Endodermal cell (in vitro differentiated cells): ENCODE data around the gene IRS1. TPM values are rescaled to one million over a fixed set of nuclear protein-coding genes. Genes with fewer than 3 reads are reported as not detected.

Experiments
- DNase-seq: peaks from one replicate; pipeline ENCODE4 v3.0.0-alpha.2; 2017
- H3K27ac ChIP-seq: 2 replicates; pipeline ENCODE4 v1.5.1; 2013; ENCODE audit warnings: mild to moderate bottlenecking, low read depth, low read length, moderate library complexity
- H3K27me3 ChIP-seq: 2 replicates; pipeline ENCODE4 v1.6.1; 2013; ENCODE audit warnings: mild to moderate bottlenecking, low read length, moderate library complexity; ENCODE audit not compliant: insufficient read depth, control insufficient read depth, poor library complexity, severe bottlenecking
- H3K36me3 ChIP-seq: 2 replicates; pipeline ENCODE4 v1.7.0; 2013; ENCODE audit warnings: mild to moderate bottlenecking, low read length, moderate library complexity; ENCODE audit not compliant: control insufficient read depth, insufficient read depth
- H3K4me1 ChIP-seq: one replicate; pipeline ENCODE4 v1.7.0; 2013; ENCODE audit warnings: low read length; ENCODE audit not compliant: control insufficient read depth, insufficient read depth
- H3K4me3 ChIP-seq: 2 replicates; pipeline ENCODE4 v1.5.1; 2013; ENCODE audit warnings: mild to moderate bottlenecking, low read length, moderate library complexity
- H3K9ac ChIP-seq: 2 replicates; pipeline ENCODE4 v1.6.1; 2013; ENCODE audit warnings: mild to moderate bottlenecking, low read length, moderate library complexity; ENCODE audit not compliant: poor library complexity, severe bottlenecking; ENCODE audit errors: extremely low read depth
- H3K9me3 ChIP-seq: 2 replicates; pipeline ENCODE4 v1.6.1; 2013; ENCODE audit warnings: mild to moderate bottlenecking, low read length, moderate library complexity; ENCODE audit not compliant: control insufficient read depth
- H3K27ac Mint-ChIP-seq: 2 replicates; pipeline ENCODE4 v1.8.0; 2020; ENCODE audit warnings: mixed read lengths
- H3K27me3 Mint-ChIP-seq: 2 replicates; pipeline ENCODE4 v1.8.0; 2021; ENCODE audit warnings: mild to moderate bottlenecking, mixed read lengths; ENCODE audit not compliant: insufficient read depth
- H3K36me3 Mint-ChIP-seq: 2 replicates; pipeline ENCODE4 v1.8.0; 2020; ENCODE audit warnings: low read depth, mixed read lengths
- H3K4me1 Mint-ChIP-seq: 2 replicates; pipeline ENCODE4 v1.8.0; 2020; ENCODE audit warnings: mixed read lengths
- H3K4me3 Mint-ChIP-seq: 2 replicates; pipeline ENCODE4 v1.8.0; 2020; ENCODE audit warnings: mild to moderate bottlenecking, moderate library complexity, mixed read lengths
- H3K9me3 Mint-ChIP-seq: 2 replicates; pipeline ENCODE4 v1.8.0; 2020; ENCODE audit warnings: mild to moderate bottlenecking, mixed read lengths
- WGBS, 2 experiments: methylation state at CpG; one replicate each; pipeline versions ENCODE4 v1.1.5 to v1.1.7; 2013; ENCODE audit warnings: missing lambda C conversion rate in 2 of 2, mixed read lengths in 1 of 2; ENCODE audit not compliant: insufficient coverage in 1 of 2, insufficient read length in 1 of 2; 5-methylcytosine and 5-hydroxymethylcytosine counted together
- total RNA-seq, 2 donors: library from RNA; stranded (reverse); fragmentation: NEBNext Ultra II Directional in 1 of 2; extraction: Animal tissue kit (Norgen Biotek cat#: 25700) in 1 of 2; gene quantifications; 2 replicates in 1 of 2; 3 replicates in 1 of 2; pipeline ENCODE4 v1.2.1, GENCODE V29; 2021
- TF ChIP-seq, protein P1 (sequence below): fragments of 200-600 bp; sonication (generic); conservative IDR thresholded peaks from 2 replicates; pipeline ENCODE4 v1.5.0; 2021; ENCODE audit warnings: antibody characterized with exemption, mild to moderate bottlenecking

Gene IRS1
- total RNA-seq, 2 donors from 2014 or later = 16.2 to 16.6 TPM

GRCh38 chr2:226683944-226684562, 115.6 kb downstream of the IRS1 start:
- Mint-ChIP-seq H3K27me3 (no peaks in the 10 kb centered on the region), H3K36me3 (no peaks in the 10 kb centered on the region), H3K4me3 (no peak overlapping the region), H3K4me1 (no peaks in the 10 kb centered on the region), H3K27ac (no peak overlapping the region), H3K9me3 (peaks cover 7% of the 10 kb centered on the region)
- no peak overlapping the region for H3K9ac ChIP-seq
- H3K27ac ChIP-seq = no peak overlapping the region
- no peak for DNase-seq
- TF ChIP-seq, protein P1, sequence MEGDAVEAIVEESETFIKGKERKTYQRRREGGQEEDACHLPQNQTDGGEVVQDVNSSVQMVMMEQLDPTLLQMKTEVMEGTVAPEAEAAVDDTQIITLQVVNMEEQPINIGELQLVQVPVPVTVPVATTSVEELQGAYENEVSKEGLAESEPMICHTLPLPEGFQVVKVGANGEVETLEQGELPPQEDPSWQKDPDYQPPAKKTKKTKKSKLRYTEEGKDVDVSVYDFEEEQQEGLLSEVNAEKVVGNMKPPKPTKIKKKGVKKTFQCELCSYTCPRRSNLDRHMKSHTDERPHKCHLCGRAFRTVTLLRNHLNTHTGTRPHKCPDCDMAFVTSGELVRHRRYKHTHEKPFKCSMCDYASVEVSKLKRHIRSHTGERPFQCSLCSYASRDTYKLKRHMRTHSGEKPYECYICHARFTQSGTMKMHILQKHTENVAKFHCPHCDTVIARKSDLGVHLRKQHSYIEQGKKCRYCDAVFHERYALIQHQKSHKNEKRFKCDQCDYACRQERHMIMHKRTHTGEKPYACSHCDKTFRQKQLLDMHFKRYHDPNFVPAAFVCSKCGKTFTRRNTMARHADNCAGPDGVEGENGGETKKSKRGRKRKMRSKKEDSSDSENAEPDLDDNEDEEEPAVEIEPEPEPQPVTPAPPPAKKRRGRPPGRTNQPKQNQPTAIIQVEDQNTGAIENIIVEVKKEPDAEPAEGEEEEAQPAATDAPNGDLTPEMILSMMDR = no peak
- H3K27me3 ChIP-seq = no peaks in the 10 kb centered on the region
- no peaks in the 10 kb centered on the region for H3K9me3 ChIP-seq
- no peaks in the 10 kb centered on the region for H3K4me1 ChIP-seq
- H3K36me3 ChIP-seq = no peaks in the 10 kb centered on the region
- 80 to 96% methylated on average over 1 of the region's 1 CpG for WGBS, 2 experiments
- no peak overlapping the region for H3K4me3 ChIP-seq

DNA sequence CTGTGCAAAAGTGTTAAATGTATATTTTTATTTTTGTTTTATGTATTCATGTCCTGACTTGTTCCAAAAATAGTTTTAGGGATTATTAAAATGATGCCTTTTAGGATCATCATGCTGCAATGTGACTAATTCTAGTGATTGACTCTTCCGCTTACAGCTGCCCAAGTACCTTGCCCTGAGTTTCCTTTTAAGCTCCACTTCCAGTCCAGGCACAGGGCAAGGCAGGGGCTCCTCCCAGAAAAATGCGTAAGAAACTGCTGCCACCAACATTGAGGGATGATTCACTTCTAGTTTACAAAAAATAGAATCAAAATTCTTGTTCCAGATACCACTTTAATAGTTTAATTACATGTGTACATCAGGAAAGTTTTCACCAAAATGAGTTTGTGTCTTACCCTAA, 116.4 kb downstream of the IRS1 start:
- H3K27me3 Mint-ChIP-seq = no peaks in the 10 kb centered on the region

More for the DNA sequence above, 116.4 kb downstream of the IRS1 start:
- Histone ChIP-seq H3K27me3 (no peaks in the 10 kb centered on the region), H3K27ac (no peak overlapping the region), H3K4me1 (no peaks in the 10 kb centered on the region), H3K4me3 (no peak overlapping the region), H3K9me3 (no peaks in the 10 kb centered on the region), H3K36me3 (no peaks in the 10 kb centered on the region), H3K9ac (no peak overlapping the region)
- WGBS, 2 experiments = 96 to 100% methylated on average over 1 to 2 of the region's 2 CpGs
- H3K9me3 Mint-ChIP-seq = peaks cover under 1% of the 10 kb centered on the region
- H3K36me3 Mint-ChIP-seq = no peaks in the 10 kb centered on the region
- H3K4me3 Mint-ChIP-seq = no peak overlapping the region
- TF ChIP-seq, protein P1 = no peak
- H3K4me1 Mint-ChIP-seq = peaks cover 4% of the 10 kb centered on the region
- DNase-seq = no peak
- no peak overlapping the region for H3K27ac Mint-ChIP-seq

Other genes starting within 250 kb of the IRS1 start
- 10 to 100 TPM; 35.2 to 46.2 TPM for gene RHBDD1, start 36.2 kb upstream of the IRS1 start, total RNA-seq